Mammary epithelial cell (primary cell): ENCODE measurements around the gene GLT8D2.

ENCODE experiments used
- CTCF ChIP-seq, 2 donors: IDR thresholded peaks in 1 of 2; conservative IDR thresholded peaks in 1 of 2; 2 replicates each; pipeline ENCODE4 v1.5.1; 2011 to 2012; ENCODE audit warnings: inconsistent platforms in 2 of 2, low read length in 2 of 2, mild to moderate bottlenecking in 2 of 2, control low read depth in 1 of 2, low read depth in 1 of 2; ENCODE audit not compliant: insufficient read depth in 1 of 2; ENCODE audit errors: extremely low read depth in 1 of 2
- EZH2 ChIP-seq: IDR thresholded peaks from 2 replicates; pipeline ENCODE4 v1.6.1; 2012; ENCODE audit warnings: low read length, inconsistent platforms, borderline replicate concordance

- no peak for TF ChIP-seq CTCF (conservative IDR thresholded peaks at IDR 0.05 in 1 of 2, IDR thresholded peaks at IDR 0.05 in 1 of 2; ENCODE audit: extremely low read depth in 1 of 2, insufficient read depth in 1 of 2, low read depth in 1 of 2, low read length in 2 of 2)
- TF ChIP-seq EZH2, result no peak
Measured at GRCh38 chr12:104080764-104081163, 30.8 kb upstream of the GLT8D2 start.
